Suprapubic skin (tissue), 4 donors: Measurements from ENCODE around the gene TSPEAR.

Experiments
- CTCF ChIP-seq, 2 donors: fragments of 200-600 bp in 1 of 2; fragments of 450-650 bp in 1 of 2; sonication (generic) in 1 of 2; IDR thresholded peaks; one replicate each; pipeline ENCODE4 v1.5.1; 2016 to 2019; ENCODE audit warnings: antibody characterized with exemption in 2 of 2, mild to moderate bottlenecking in 1 of 2, moderate library complexity in 1 of 2
- POLR2A ChIP-seq, 2 donors: fragments of 450-650 bp; IDR thresholded peaks; one replicate each; pipeline ENCODE4 v1.6.1; 2017; ENCODE audit warnings: antibody characterized with exemption in 2 of 2, mild to moderate bottlenecking in 2 of 2, moderate library complexity in 2 of 2
- POLR2AphosphoS5 ChIP-seq, 3 donors: sonication (generic); formaldehyde crosslinking; IDR thresholded peaks; one replicate each; pipeline ENCODE4 v1.6.1; 2017; ENCODE audit warnings: antibody characterized with exemption in 3 of 3

GRCh38 chr21:44710294-44710665 lies 1.1 kb downstream of the TSPEAR start:
- TF ChIP-seq POLR2A (IDR thresholded peaks at IDR 0.05) = no peak
- TF ChIP-seq CTCF (IDR thresholded peaks at IDR 0.05) = no peak
- no peak for TF ChIP-seq POLR2AphosphoS5 (IDR thresholded peaks at IDR 0.05)
